ENCODE data around the gene GPC6. TPM values are rescaled to one million over a fixed set of nuclear protein-coding genes. Genes with fewer than 3 reads are reported as not detected.
"Not testable (repeated sequence)": the region's sequence is repeated elsewhere in the genome, so short reads cannot be mapped to it uniquely, and the experiment has no call there.

Gene GPC6
- total RNA-seq, 2 experiments from 2014 or later: not detected

- no peak for DNase-seq (ENCODE audit: low spot score)
- Histone ChIP-seq H3K9me3 (ENCODE audit: low read length) (no peaks in the 10 kb centered on the region), H3K9me2 (ENCODE audit: insufficient read depth, low read length) (no peaks in the 10 kb centered on the region), H3K4me1 (ENCODE audit: insufficient read depth, low read length, poor library complexity, severe bottlenecking) (no peaks in the 10 kb centered on the region), H3K27ac (ENCODE audit: low read depth, low read length, poor library complexity, severe bottlenecking) (no peak overlapping the region), H3K4me3 (ENCODE audit: low read depth, low read length, poor library complexity, severe bottlenecking) (no peak overlapping the region), H2AFZ (ENCODE audit: low read length) (no peak overlapping the region), H3K79me2 (ENCODE audit: insufficient read depth, low read depth, low read length) (no peaks in the 10 kb centered on the region), H3K4me2 (ENCODE audit: low read length) (no peak overlapping the region), H4K20me1 (ENCODE audit: insufficient read depth, low read length) (no peaks in the 10 kb centered on the region), H3K36me3 (ENCODE audit: insufficient read depth, low read length) (no peaks in the 10 kb centered on the region)
- ChIA-PET CTCF (ENCODE audit: unreplicated experiment) (no interaction called here), POLR2A (no interaction called here)
- intact Hi-C loops (cut with micrococcal nuclease; ENCODE audit: unreplicated experiment): no loop called here
- no TSS peak for BruUV-seq (replicated peaks)
- TF ChIP-seq CTCF (conservative IDR thresholded peaks at IDR 0.05; ENCODE audit: low read length): no peak
- no peak for TF ChIP-seq EZH2phosphoT487 (IDR thresholded peaks at IDR 0.05; ENCODE audit: borderline replicate concordance, low read depth, low read length)
These were observed 1071.7 kb downstream of the GPC6 start for GRCh38 chr13:94298346-94298745.

DNA sequence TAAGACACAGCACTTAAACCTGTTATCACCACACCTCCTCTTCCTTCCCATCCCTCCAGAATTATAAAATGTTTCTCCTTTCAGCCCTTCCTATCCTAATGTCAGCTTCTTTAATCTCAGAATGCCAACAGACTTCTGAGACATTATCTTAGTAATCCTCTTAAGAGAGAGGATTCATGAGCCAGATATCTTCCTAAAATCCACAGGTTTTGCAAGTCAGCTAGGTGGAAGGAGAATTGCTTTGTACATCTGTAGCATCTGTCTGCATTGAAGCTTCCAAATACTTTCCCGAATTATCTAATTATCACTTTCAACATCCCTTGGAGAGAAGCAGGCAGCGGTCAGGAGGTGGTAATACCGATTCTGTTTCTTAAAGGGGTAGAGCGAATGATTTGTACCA is 1073.8 kb downstream of the GPC6 start:
- no peak for DNase-seq (ENCODE audit: low spot score)
- Histone ChIP-seq H3K27ac (ENCODE audit: low read depth, low read length, poor library complexity, severe bottlenecking) (no peak overlapping the region), H3K4me2 (ENCODE audit: low read length) (no peak overlapping the region), H3K9me2 (ENCODE audit: insufficient read depth, low read length) (no peaks in the 10 kb centered on the region), H4K20me1 (ENCODE audit: insufficient read depth, low read length) (no peaks in the 10 kb centered on the region), H3K4me3 (ENCODE audit: low read depth, low read length, poor library complexity, severe bottlenecking) (no peak overlapping the region), H3K4me1 (ENCODE audit: insufficient read depth, low read length, poor library complexity, severe bottlenecking) (no peaks in the 10 kb centered on the region), H3K79me2 (ENCODE audit: insufficient read depth, low read depth, low read length) (no peaks in the 10 kb centered on the region), H3K9me3 (ENCODE audit: low read length) (no peaks in the 10 kb centered on the region), H2AFZ (ENCODE audit: low read length) (no peak overlapping the region), H3K36me3 (ENCODE audit: insufficient read depth, low read length) (no peaks in the 10 kb centered on the region)
- intact Hi-C loops (cut with micrococcal nuclease; ENCODE audit: unreplicated experiment): no loop called here
- no TSS peak for BruUV-seq (replicated peaks)
- POLR2A ChIA-PET: no interaction called here
- TF ChIP-seq CTCF (conservative IDR thresholded peaks at IDR 0.05; ENCODE audit: low read length): no peak
- TF ChIP-seq EZH2phosphoT487 (IDR thresholded peaks at IDR 0.05; ENCODE audit: borderline replicate concordance, low read depth, low read length): no peak
- CTCF ChIA-PET (ENCODE audit: unreplicated experiment): no interaction called here

GRCh38 chr13:94301487-94301886 is 1074.9 kb downstream of the GPC6 start:
- H3K4me2 ChIP-seq (ENCODE audit: low read length): no peak overlapping the region
- ChIA-PET CTCF (ENCODE audit: unreplicated experiment) (no interaction called here), POLR2A (no interaction called here)
- no peaks in the 10 kb centered on the region for H3K4me1 ChIP-seq (ENCODE audit: insufficient read depth, low read length, poor library complexity, severe bottlenecking)
- H3K27ac ChIP-seq (ENCODE audit: low read depth, low read length, poor library complexity, severe bottlenecking): no peak overlapping the region
- no peaks in the 10 kb centered on the region for H3K79me2 ChIP-seq (ENCODE audit: insufficient read depth, low read depth, low read length)
- intact Hi-C loops (cut with micrococcal nuclease; ENCODE audit: unreplicated experiment): no loop called here
- no peak for TF ChIP-seq EZH2phosphoT487 (IDR thresholded peaks at IDR 0.05; ENCODE audit: borderline replicate concordance, low read depth, low read length)
- no peak for TF ChIP-seq CTCF (conservative IDR thresholded peaks at IDR 0.05; ENCODE audit: low read length)
- DNase-seq (ENCODE audit: low spot score): no peak
- H2AFZ ChIP-seq (ENCODE audit: low read length): no peak overlapping the region
- no peaks in the 10 kb centered on the region for H4K20me1 ChIP-seq (ENCODE audit: insufficient read depth, low read length)
- no peaks in the 10 kb centered on the region for H3K9me3 ChIP-seq (ENCODE audit: low read length)
- no peaks in the 10 kb centered on the region for H3K36me3 ChIP-seq (ENCODE audit: insufficient read depth, low read length)
- H3K4me3 ChIP-seq (ENCODE audit: low read depth, low read length, poor library complexity, severe bottlenecking): no peak overlapping the region
- no peaks in the 10 kb centered on the region for H3K9me2 ChIP-seq (ENCODE audit: insufficient read depth, low read length)
- no TSS peak for BruUV-seq (replicated peaks)

DNA sequence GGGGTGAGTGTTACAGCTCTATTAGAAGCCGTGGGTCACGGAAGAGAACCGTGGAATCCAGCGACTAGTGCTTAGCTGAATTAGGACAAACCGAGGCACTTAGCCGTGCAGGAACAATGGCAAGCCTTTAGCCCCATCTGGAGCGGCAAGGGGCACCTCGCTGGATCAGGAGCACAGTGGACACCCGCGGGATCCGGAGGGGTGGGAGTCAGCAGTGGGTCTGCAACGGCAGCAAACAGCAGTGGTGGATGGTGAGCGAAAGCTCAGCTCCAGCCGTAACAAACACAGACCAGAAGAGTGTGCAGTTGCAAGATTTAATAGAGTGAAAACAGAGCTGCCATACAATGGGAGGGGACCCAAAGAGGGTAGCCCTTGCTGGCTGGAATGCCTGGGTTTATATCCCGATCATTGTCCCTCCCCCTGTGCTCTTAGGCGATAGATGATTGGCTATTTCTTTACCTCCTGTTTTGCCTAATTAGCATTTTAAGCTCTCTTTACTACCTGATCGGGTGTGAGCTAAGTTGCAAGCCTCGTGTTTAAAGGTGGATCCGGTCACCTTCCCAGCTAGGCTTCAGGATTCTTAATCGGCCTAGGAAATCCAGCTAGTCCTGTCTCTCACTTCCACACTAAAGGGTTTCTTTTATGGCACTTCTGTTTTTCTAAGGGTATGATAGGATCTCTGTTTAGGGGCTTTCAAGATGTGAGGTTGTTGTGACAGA is 1076.4 kb downstream of the GPC6 start:
- CTCF ChIA-PET (ENCODE audit: unreplicated experiment); H4K20me1 ChIP-seq (ENCODE audit: insufficient read depth, low read length); H3K9me3 ChIP-seq (ENCODE audit: low read length); BruUV-seq (replicated peaks); H3K4me1 ChIP-seq (ENCODE audit: insufficient read depth, low read length, poor library complexity, severe bottlenecking); DNase-seq (ENCODE audit: low spot score); H3K4me2 ChIP-seq (ENCODE audit: low read length); H3K36me3 ChIP-seq (ENCODE audit: insufficient read depth, low read length); H3K27ac ChIP-seq (ENCODE audit: low read depth, low read length, poor library complexity, severe bottlenecking); intact Hi-C loops (cut with micrococcal nuclease; ENCODE audit: unreplicated experiment); H3K4me3 ChIP-seq (ENCODE audit: low read depth, low read length, poor library complexity, severe bottlenecking); H3K9me2 ChIP-seq (ENCODE audit: insufficient read depth, low read length); H3K79me2 ChIP-seq (ENCODE audit: insufficient read depth, low read depth, low read length); H2AFZ ChIP-seq (ENCODE audit: low read length): not testable (repeated sequence)
- POLR2A ChIA-PET: interaction anchor here (1.0 kb wide), 1 partner anchor 44 kb away, joined by 3 read pairs; no protein-coding TSS in a partner anchor

All from OCI-LY7 (cell line).